ENCODE measurements around the gene NPAS3. TPM values are rescaled to one million over a fixed set of nuclear protein-coding genes. Genes with fewer than 3 reads are reported as not detected.

NPAS3 gene
- total RNA-seq, 1 donor from 2014 or later, result 22.0 TPM

GRCh38 chr14:33232031-33232430, 293.4 kb downstream of the NPAS3 start:
- no peak for FAIRE-seq

GRCh38 chr14:33237115-33237740, 298.5 kb downstream of the NPAS3 start:
- DNase-seq (ENCODE audit: low spot score in 2 of 2) (no peak), FAIRE-seq (no peak)

More at GRCh38 chr14:33232031-33232430, 293.4 kb downstream of the NPAS3 start:
- no peak for DNase-seq (ENCODE audit: low spot score in 2 of 2)

- FAIRE-seq, result no peak
- no peak for DNase-seq (ENCODE audit: low spot score in 2 of 2)
These were observed 300.8 kb downstream of the NPAS3 start for GRCh38 chr14:33239465-33239864.

GRCh38 chr14:33240466-33240865, 301.8 kb downstream of the NPAS3 start:
- DNase-seq (ENCODE audit: low spot score in 2 of 2) (no peak), FAIRE-seq (no peak)

- DNase-seq (ENCODE audit: low spot score in 2 of 2) (no peak), FAIRE-seq (no peak)
These were observed 302.7 kb downstream of the NPAS3 start for GRCh38 chr14:33241331-33241730.

- FAIRE-seq (no peak), DNase-seq (ENCODE audit: low spot score in 2 of 2) (no peak)
These were observed 310.6 kb downstream of the NPAS3 start for GRCh38 chr14:33249233-33249820.

- DNase-seq (ENCODE audit: low spot score in 2 of 2) (no peak), FAIRE-seq (no peak)
These were observed 312.3 kb downstream of the NPAS3 start for GRCh38 chr14:33250963-33251362.

GRCh38 chr14:33254342-33254741, 315.7 kb downstream of the NPAS3 start:
- FAIRE-seq (no peak), DNase-seq (ENCODE audit: low spot score in 2 of 2) (no peak)

- FAIRE-seq (no peak), DNase-seq (ENCODE audit: low spot score in 2 of 2) (no peak)
These were observed 316.2 kb downstream of the NPAS3 start for GRCh38 chr14:33254861-33255395.

- FAIRE-seq, result no peak
- DNase-seq (ENCODE audit: low spot score in 2 of 2), result no peak
These were observed 319.1 kb downstream of the NPAS3 start for GRCh38 chr14:33257796-33258195.

GRCh38 chr14:33259764-33260163, 321.1 kb downstream of the NPAS3 start:
- FAIRE-seq (no peak), DNase-seq (ENCODE audit: low spot score in 2 of 2) (no peak)

- FAIRE-seq, result no peak
- no peak for DNase-seq (ENCODE audit: low spot score in 2 of 2)
These were observed 332.5 kb downstream of the NPAS3 start for GRCh38 chr14:33271216-33271615.

- FAIRE-seq (no peak), DNase-seq (ENCODE audit: low spot score in 2 of 2) (no peak)
These were observed 333.2 kb downstream of the NPAS3 start for GRCh38 chr14:33271891-33272290.

GRCh38 chr14:33273978-33274377, 335.3 kb downstream of the NPAS3 start:
- FAIRE-seq (no peak), DNase-seq (ENCODE audit: low spot score in 2 of 2) (no peak)

- no peak for FAIRE-seq
These were observed 337.2 kb downstream of the NPAS3 start for GRCh38 chr14:33275879-33276278.

GRCh38 chr14:33279865-33280264, 341.2 kb downstream of the NPAS3 start:
- DNase-seq (ENCODE audit: low spot score in 2 of 2), result no peak
- FAIRE-seq, result no peak

More at GRCh38 chr14:33275879-33276278, 337.2 kb downstream of the NPAS3 start:
- DNase-seq (ENCODE audit: low spot score in 2 of 2), result no peak

GRCh38 chr14:33280646-33281045, 342.0 kb downstream of the NPAS3 start:
- DNase-seq (ENCODE audit: low spot score in 2 of 2) (no peak), FAIRE-seq (no peak)

- DNase-seq (ENCODE audit: low spot score in 2 of 2), result no peak
These were observed 343.9 kb downstream of the NPAS3 start for GRCh38 chr14:33282331-33283230.

GRCh38 chr14:33285902-33286700, 347.4 kb downstream of the NPAS3 start:
- DNase-seq (ENCODE audit: low spot score in 2 of 2), result no peak
- no peak for FAIRE-seq

More at GRCh38 chr14:33282331-33283230, 343.9 kb downstream of the NPAS3 start:
- FAIRE-seq, result no peak

- no peak for DNase-seq (ENCODE audit: low spot score in 2 of 2)
- FAIRE-seq, result no peak
These were observed 348.5 kb downstream of the NPAS3 start for GRCh38 chr14:33287189-33287588.

Measured in frontal cortex (tissue), 4 donors.